Epithelial cell of esophagus (primary cell): ENCODE data around the gene PTTG1.

ENCODE experiments used
- DNase-seq: peaks from one replicate; pipeline ENCODE4 v3.0.0; 2010; ENCODE audit warnings: low read depth
- H3K4me3 ChIP-seq: 2 replicates; pipeline ENCODE4 v1.5.1; 2011; ENCODE audit warnings: mild to moderate bottlenecking, low read length, control low read depth
- TF ChIP-seq, protein P1 (sequence below): IDR thresholded peaks from 2 replicates; pipeline ENCODE4 v1.5.1; 2011; ENCODE audit warnings: low read depth, mild to moderate bottlenecking, low read length, control low read depth, inconsistent platforms; ENCODE audit not compliant: insufficient read depth; ENCODE audit errors: missing control alignments

The PTTG1 gene

DNA sequence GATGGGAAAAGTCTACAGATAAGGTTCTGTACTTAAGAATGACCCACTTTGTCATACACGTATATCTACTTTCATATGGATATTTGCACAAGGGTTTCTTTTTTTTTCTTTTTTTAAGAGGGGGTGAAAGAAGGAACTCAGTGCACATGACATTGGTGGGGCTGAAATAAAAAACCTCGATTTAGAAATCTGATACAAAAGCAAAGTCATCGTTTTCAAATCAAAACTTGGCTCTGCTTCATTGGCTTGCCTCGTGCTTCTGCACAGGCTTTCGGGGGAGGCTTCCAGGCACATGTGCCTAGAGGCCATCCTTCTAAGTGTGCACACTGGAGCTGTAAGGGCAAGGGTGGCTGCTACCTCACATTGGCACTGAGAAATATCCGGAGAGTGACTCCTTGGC, 31.1 kb downstream of the PTTG1 start:
- H3K4me3 ChIP-seq: no peak overlapping the region
- TF ChIP-seq, protein P1, sequence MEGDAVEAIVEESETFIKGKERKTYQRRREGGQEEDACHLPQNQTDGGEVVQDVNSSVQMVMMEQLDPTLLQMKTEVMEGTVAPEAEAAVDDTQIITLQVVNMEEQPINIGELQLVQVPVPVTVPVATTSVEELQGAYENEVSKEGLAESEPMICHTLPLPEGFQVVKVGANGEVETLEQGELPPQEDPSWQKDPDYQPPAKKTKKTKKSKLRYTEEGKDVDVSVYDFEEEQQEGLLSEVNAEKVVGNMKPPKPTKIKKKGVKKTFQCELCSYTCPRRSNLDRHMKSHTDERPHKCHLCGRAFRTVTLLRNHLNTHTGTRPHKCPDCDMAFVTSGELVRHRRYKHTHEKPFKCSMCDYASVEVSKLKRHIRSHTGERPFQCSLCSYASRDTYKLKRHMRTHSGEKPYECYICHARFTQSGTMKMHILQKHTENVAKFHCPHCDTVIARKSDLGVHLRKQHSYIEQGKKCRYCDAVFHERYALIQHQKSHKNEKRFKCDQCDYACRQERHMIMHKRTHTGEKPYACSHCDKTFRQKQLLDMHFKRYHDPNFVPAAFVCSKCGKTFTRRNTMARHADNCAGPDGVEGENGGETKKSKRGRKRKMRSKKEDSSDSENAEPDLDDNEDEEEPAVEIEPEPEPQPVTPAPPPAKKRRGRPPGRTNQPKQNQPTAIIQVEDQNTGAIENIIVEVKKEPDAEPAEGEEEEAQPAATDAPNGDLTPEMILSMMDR: no peak
- DNase-seq: no peak

- no peak for DNase-seq
- no peak overlapping the region for H3K4me3 ChIP-seq
- TF ChIP-seq, protein P1: no peak
These were observed 32.1 kb downstream of the PTTG1 start for GRCh38 chr5:160453751-160454150.

DNA sequence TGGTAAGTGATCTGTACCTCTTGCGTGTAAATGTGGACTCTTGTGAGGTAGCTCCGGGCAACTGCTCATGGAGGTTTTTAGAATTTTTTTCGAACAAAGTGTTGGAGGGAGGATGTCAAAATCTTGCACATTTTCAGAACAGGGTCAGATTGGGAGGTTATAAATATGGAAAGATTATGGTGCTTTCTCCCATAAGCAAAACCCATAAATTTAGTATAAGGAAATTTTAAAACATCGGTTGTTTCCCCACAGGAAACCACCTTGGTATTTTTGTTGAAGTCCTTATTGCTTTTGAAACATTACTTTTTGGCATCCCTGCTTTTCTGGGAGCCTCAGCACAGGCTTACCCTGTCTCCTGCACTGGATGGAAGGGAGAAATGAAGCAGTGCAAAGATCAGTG, 33.9 kb downstream of the PTTG1 start:
- H3K4me3 ChIP-seq: no peak overlapping the region
- TF ChIP-seq, protein P1: no peak
- DNase-seq: no peak

DNA sequence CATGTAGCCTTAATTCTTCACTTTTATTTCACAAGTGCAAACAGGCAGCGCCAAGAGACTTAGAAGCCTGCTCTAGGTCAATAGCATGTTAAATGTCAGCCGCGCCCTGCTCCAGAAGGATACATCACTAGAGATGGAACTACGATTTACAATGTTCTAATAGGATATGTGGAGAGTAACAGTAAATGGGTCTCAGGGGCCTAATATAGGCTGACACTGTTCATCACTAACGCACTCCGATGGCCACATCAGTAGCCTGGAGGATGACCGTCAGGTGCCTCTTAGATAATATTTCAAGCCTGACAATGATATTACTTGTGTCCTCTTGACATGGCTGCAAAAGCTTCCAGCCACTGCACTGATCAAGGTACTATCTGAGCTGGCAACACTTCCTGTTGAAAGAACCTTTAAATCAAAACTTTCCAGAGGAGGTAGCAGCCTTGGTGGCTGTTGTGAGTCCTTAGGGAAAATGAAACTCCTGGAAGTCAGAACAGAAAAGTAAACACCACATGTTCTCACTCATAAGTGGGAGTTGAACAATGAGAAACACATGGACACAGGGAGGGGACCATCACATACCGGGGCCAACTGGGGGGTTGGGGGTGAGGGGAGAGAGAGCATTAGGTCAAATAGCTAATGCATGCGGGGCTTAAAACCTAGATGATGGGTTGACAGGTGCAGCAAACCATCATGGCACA, 35.0 kb downstream of the PTTG1 start:
- DNase-seq: no peak
- H3K4me3 ChIP-seq: no peak overlapping the region
- TF ChIP-seq, protein P1: no peak

- DNase-seq: peak; percentile 80
- H3K4me3 ChIP-seq: no peak overlapping the region
- TF ChIP-seq, protein P1: no peak
These were observed 35.6 kb downstream of the PTTG1 start for GRCh38 chr5:160457252-160457651.

GRCh38 chr5:160458806-160459800, 37.4 kb downstream of the PTTG1 start:
- DNase-seq: no peak

More at GRCh38 chr5:160458806-160459800, 37.4 kb downstream of the PTTG1 start:
- no peak overlapping the region for H3K4me3 ChIP-seq
- TF ChIP-seq, protein P1: no peak
